Measurements from ENCODE around the gene MAFG. TPM values are rescaled to one million over a fixed set of nuclear protein-coding genes. Genes with fewer than 3 reads are reported as not detected.

Gene MAFG
- total RNA-seq: 10 to 100 TPM; 13.5 to 14.8 TPM

DNA sequence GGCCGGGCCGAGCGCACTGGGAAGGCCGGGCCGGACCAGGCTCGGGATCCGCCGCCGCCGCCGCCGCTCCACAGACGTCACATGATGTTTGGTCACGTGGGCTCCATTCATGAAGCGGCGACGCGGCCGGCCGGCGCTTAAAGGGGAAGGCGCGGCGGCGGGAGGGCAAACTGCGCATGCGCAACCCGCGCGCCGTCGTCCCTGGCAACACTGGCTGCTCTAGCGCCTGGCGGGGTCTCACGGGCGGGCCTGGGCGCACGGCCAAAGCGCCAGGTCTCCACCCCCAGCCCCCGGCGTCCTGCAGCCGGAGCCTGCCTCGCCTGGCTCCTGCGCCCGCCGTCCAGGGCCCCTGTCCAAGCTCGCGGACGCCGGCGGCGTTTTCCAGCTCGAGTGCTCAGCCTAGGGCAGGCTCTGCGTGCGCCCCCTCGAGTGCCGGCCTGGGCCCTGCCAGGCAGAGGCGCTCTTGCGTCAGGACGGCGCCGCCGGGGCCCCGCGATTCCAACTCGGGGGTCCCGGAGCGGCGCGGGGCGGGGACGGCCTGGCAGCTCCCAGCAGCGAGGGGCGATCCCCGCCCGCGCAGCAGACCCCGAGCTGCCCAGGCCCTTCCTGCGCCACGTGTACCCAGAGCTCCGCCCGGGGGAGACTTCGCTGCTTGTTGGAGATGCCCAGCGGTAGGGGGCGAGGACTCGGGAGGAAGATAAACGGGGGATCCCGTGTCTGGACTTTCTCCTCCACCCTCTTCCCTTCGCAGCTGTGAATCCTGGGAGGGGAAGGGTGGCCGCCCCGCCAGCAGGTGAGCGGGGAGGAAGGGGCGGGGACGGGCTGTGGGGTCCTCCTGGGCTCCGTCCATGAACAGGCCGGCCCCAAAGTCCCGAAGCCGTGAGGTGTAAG lies at the start of gene MAFG:
TSS of gene MAFG (minus strand) at position 83 of the 891 bp plus-strand sequence. CDS start 4,550 bp downstream, outside the sequence.
- intact Hi-C loops (cut with micrococcal nuclease): loop anchor here (1.0 to 2.0 kb wide), 7 partner anchors 10 to 284 kb away; partner anchors contain the start of genes ALYREF, ANAPC11, ARHGDIA and ASPSCR1
- H3K36me3 Mint-ChIP-seq (ENCODE audit: low read depth): peaks cover 2% of the 10 kb centered on the region
- peak within 1 kb of the TSS; percentile 86 for H3K27ac Mint-ChIP-seq
- no peaks in the 10 kb centered on the region for H3K9me3 Mint-ChIP-seq
- CTCF ChIA-PET: interaction anchor here (0.6 to 2.6 kb wide), 7 partner anchors 8 to 95 kb away, joined by 3 to 7 read pairs (median 3); partner anchors contain the start of genes CENPX and SIRT7
- H3K27me3 Mint-ChIP-seq (ENCODE audit: low read depth): peaks cover 5% of the 10 kb centered on the region
- peak; percentile 88 for DNase-seq
- H3K4me3 Mint-ChIP-seq: peak within 1 kb of the TSS; percentile 76
- H3K4me1 Mint-ChIP-seq (ENCODE audit: low read depth): peaks cover 26% of the 10 kb centered on the region

DNA sequence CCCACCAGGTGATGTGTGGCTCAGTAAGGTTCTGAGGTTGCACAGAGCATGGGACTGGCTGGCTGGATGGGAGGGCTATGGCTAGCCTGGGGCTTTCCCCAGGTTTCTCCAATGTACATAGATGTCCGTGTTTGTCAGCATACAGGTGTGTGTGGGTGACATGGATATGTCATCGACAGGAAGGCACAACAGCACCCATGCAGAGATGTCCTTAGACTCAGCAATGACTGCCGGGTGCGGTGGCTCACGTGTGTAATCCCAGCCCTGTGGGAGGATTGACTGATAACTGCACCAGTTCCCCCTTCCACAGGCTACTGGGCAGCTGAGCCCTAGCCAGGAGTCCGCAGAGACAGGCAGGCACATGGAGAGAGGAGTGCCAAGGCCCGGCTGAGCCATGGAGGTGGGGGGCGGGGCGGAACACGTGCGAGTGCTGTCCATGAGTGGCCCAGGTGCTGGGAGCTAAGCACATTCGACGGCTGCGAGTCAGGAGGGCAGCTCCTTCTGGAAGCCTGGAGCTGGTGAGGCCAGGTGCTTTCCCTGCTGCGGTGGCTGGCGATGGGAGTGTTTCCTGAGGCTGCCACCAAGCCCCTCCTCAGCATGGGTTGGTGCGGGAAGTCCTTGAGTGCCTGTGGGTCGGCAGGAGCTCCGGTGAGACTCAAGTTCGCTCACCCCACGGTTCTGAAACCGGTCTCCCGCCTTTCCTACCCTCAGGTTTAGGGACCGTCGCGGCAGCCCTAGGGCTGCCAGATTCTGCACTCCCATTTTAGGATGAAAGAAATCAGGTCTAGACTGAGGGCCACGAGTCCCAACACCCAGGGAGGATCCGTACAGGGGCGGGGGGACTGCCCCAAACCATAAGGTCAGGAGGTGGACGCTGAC lies 49.0 kb upstream of the MAFG start:
- DNase-seq: peak; percentile 60
- peaks cover 4% of the 10 kb centered on the region for H3K9me3 Mint-ChIP-seq
- CTCF ChIA-PET: interaction anchor here (0.8 kb wide), 1 partner anchor 43 kb away, joined by 5 read pairs; no protein-coding TSS in a partner anchor
- H3K27ac Mint-ChIP-seq: peak overlapping the region; percentile 97
- H3K4me3 Mint-ChIP-seq: peak overlapping the region; percentile 98
- no peaks in the 10 kb centered on the region for H3K27me3 Mint-ChIP-seq (ENCODE audit: low read depth)
- intact Hi-C loops (cut with micrococcal nuclease): loop anchor here (1.0 to 2.0 kb wide), 3 partner anchors 8 to 50 kb away; partner anchors contain the start of genes LRRC45 and MAFG
- H3K4me1 Mint-ChIP-seq (ENCODE audit: low read depth): peaks cover 35% of the 10 kb centered on the region
- peaks cover 3% of the 10 kb centered on the region for H3K36me3 Mint-ChIP-seq (ENCODE audit: low read depth)

- peaks cover 4% of the 10 kb centered on the region for H3K9me3 Mint-ChIP-seq
- DNase-seq: no peak
- peaks cover 1% of the 10 kb centered on the region for H3K36me3 Mint-ChIP-seq (ENCODE audit: low read depth)
- CTCF ChIA-PET: interaction anchor here (0.7 kb wide), 2 partner anchors 14 to 70 kb away, joined by 4 read pairs; no protein-coding TSS in a partner anchor
- H3K4me1 Mint-ChIP-seq (ENCODE audit: low read depth): peaks cover 17% of the 10 kb centered on the region
- H3K27me3 Mint-ChIP-seq (ENCODE audit: low read depth): no peaks in the 10 kb centered on the region
- no peak overlapping the region for H3K27ac Mint-ChIP-seq
- H3K4me3 Mint-ChIP-seq: no peak overlapping the region
- intact Hi-C loops (cut with micrococcal nuclease): no loop called here
Measured at GRCh38 chr17:81973432-81973831, 45.9 kb upstream of the MAFG start.

GRCh38 chr17:81968850-81969812 lies 41.6 kb upstream of the MAFG start:
- no peaks in the 10 kb centered on the region for H3K27me3 Mint-ChIP-seq (ENCODE audit: low read depth)
- peaks cover 14% of the 10 kb centered on the region for H3K4me1 Mint-ChIP-seq (ENCODE audit: low read depth)
- no peak for DNase-seq
- CTCF ChIA-PET: interaction anchor here (0.6 kb wide), 2 partner anchors 103 to 1321 kb away, joined by 3 read pairs; no protein-coding TSS in a partner anchor
- no peak overlapping the region for H3K27ac Mint-ChIP-seq
- H3K4me3 Mint-ChIP-seq: no peak overlapping the region
- intact Hi-C loops (cut with micrococcal nuclease): loop anchor here (1.0 to 2.0 kb wide), 2 partner anchors 8 to 54 kb away; partner anchors contain the start of genes ASPSCR1, CENPX and LRRC45
- peaks cover 3% of the 10 kb centered on the region for H3K9me3 Mint-ChIP-seq
- peaks cover 1% of the 10 kb centered on the region for H3K36me3 Mint-ChIP-seq (ENCODE audit: low read depth)

DNA sequence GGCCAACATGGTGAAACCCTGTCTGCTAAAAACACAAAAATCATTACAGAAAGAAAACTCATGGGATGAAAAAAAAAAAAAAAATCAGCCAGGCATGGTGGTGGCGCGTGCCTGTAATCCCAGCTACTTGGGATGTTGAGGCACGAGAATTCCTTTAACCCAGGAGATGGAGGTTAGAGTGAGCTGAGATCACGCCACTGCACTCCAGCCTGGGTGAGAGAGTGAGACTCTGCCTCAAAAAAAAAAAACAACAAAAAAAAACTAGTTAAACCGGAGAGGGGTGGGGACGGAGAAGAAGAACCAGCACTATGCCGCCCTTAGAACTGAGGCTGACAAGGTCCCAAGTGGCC lies 40.8 kb upstream of the MAFG start:
- Mint-ChIP-seq H3K9me3 (peaks cover 1% of the 10 kb centered on the region), H3K4me3 (peak overlapping the region; percentile 68)

GRCh38 chr17:81967533-81968395 lies 40.2 kb upstream of the MAFG start:
- Mint-ChIP-seq H3K27me3 (ENCODE audit: low read depth) (no peaks in the 10 kb centered on the region), H3K27ac (peak overlapping the region; percentile 79), H3K9me3 (no peaks in the 10 kb centered on the region), H3K36me3 (ENCODE audit: low read depth) (no peaks in the 10 kb centered on the region), H3K4me1 (ENCODE audit: low read depth) (peaks cover 14% of the 10 kb centered on the region), H3K4me3 (peak overlapping the region; percentile 68)
- intact Hi-C loops (cut with micrococcal nuclease): loop anchor here (1.0 to 2.0 kb wide), 2 partner anchors 10 to 55 kb away; partner anchors contain the start of genes ASPSCR1, CENPX and LRRC45
- CTCF ChIA-PET: interaction anchor here (0.6 to 2.1 kb wide), 9 partner anchors 8 to 1320 kb away, joined by 3 to 11 read pairs (median 3); partner anchors contain the start of gene DCXR
- peak; percentile 96 for DNase-seq

More for the DNA sequence above, 40.8 kb upstream of the MAFG start:
- intact Hi-C loops (cut with micrococcal nuclease): loop anchor here (1.0 to 2.0 kb wide), 2 partner anchors 9 to 54 kb away; partner anchors contain the start of genes ASPSCR1, CENPX and LRRC45
- peak overlapping the region; percentile 79 for H3K27ac Mint-ChIP-seq
- no peak for DNase-seq
- H3K27me3 Mint-ChIP-seq (ENCODE audit: low read depth): no peaks in the 10 kb centered on the region
- peaks cover 14% of the 10 kb centered on the region for H3K4me1 Mint-ChIP-seq (ENCODE audit: low read depth)
- CTCF ChIA-PET: interaction anchor here (0.6 to 1.5 kb wide), 6 partner anchors 9 to 1320 kb away, joined by 3 to 6 read pairs (median 4); partner anchors contain the start of gene DCXR
- H3K36me3 Mint-ChIP-seq (ENCODE audit: low read depth): peaks cover 1% of the 10 kb centered on the region

GRCh38 chr17:81967244-81967532 lies 39.7 kb upstream of the MAFG start:
- no peak for DNase-seq
- H3K27me3 Mint-ChIP-seq (ENCODE audit: low read depth): peaks cover 2% of the 10 kb centered on the region
- H3K4me1 Mint-ChIP-seq (ENCODE audit: low read depth): peaks cover 14% of the 10 kb centered on the region
- H3K36me3 Mint-ChIP-seq (ENCODE audit: low read depth): no peaks in the 10 kb centered on the region
- CTCF ChIA-PET: interaction anchor here (0.8 to 2.1 kb wide), 7 partner anchors 8 to 71 kb away, joined by 3 to 11 read pairs (median 4); partner anchors contain the start of gene DCXR
- H3K27ac Mint-ChIP-seq: no peak overlapping the region
- intact Hi-C loops (cut with micrococcal nuclease): no loop called here
- H3K9me3 Mint-ChIP-seq: no peaks in the 10 kb centered on the region
- H3K4me3 Mint-ChIP-seq: peak overlapping the region; percentile 68

GRCh38 chr17:81966343-81967243 lies 39.1 kb upstream of the MAFG start:
- Mint-ChIP-seq H3K27me3 (ENCODE audit: low read depth) (peaks cover 4% of the 10 kb centered on the region), H3K9me3 (no peaks in the 10 kb centered on the region), H3K36me3 (ENCODE audit: low read depth) (no peaks in the 10 kb centered on the region), H3K4me1 (ENCODE audit: low read depth) (peaks cover 14% of the 10 kb centered on the region), H3K27ac (no peak overlapping the region), H3K4me3 (no peak overlapping the region)
- CTCF ChIA-PET: interaction anchor here (0.7 to 2.1 kb wide), 2 partner anchors 54 to 418 kb away, joined by 4 to 11 read pairs; no protein-coding TSS in a partner anchor
- intact Hi-C loops (cut with micrococcal nuclease): no loop called here
- DNase-seq: no peak

DNA sequence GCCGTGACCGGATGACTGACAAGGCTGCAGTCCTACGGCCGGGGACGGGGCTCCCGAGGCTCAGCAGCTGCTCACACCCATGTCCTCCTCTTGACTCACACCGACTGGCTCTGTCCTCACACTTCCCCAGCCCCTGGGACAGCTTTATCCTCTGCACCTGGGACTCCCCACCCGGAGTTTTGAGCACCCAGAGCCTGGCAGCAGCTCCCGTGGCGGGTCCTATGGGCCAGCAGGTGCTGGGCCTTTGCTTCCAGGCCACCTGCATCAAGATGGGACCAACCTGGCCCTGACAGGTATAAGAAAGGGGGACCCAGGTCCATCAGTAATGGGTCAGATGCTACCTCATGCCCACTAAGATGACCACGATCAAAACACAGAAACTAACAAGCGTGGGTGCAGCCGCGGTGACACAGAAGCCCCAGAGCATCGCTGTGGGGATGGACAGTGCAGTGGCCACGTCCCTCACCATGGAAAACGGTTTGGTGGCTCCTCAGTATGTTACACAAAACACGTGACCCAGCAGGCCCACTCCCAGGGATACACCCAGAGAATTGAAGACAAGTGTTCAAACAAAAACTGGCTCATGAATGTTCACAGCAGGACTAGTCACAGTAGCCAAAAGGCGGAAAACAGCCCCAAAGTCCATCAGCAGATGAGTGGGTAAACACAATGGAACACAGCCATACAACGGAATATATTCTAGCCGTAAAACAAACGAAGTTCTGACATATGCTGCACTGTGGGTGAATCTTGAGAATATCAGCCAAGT lies 36.7 kb upstream of the MAFG start:
- intact Hi-C loops (cut with micrococcal nuclease): no loop called here

More for the DNA sequence above, 36.7 kb upstream of the MAFG start:
- no peaks in the 10 kb centered on the region for H3K9me3 Mint-ChIP-seq
- H3K27ac Mint-ChIP-seq: no peak overlapping the region
- DNase-seq: no peak
- no peaks in the 10 kb centered on the region for H3K36me3 Mint-ChIP-seq (ENCODE audit: low read depth)
- H3K4me1 Mint-ChIP-seq (ENCODE audit: low read depth): peaks cover 14% of the 10 kb centered on the region
- no peak overlapping the region for H3K4me3 Mint-ChIP-seq
- CTCF ChIA-PET: interaction anchor here (1.3 kb wide), 1 partner anchor 73 kb away, joined by 3 read pairs; the partner anchor contains the start of gene DCXR
- H3K27me3 Mint-ChIP-seq (ENCODE audit: low read depth): peaks cover 4% of the 10 kb centered on the region

All from activated naive CD4-positive, alpha-beta T cell treated with anti-CD3 and anti-CD28 coated beads for 36 hours (primary cell).